Measurements from ENCODE around the gene SPATC1L. TPM values are rescaled to one million over a fixed set of nuclear protein-coding genes. Genes with fewer than 3 reads are reported as not detected.

SPATC1L gene
- total RNA-seq, 1 donor from 2014 or later: 58.7 TPM

- DNase-seq: no peak
- Mint-ChIP-seq H3K4me1 (ENCODE audit: low read depth, unreplicated experiment) (peaks cover 4% of the 10 kb centered on the region), H3K9me3 (ENCODE audit: unreplicated experiment) (peaks cover 7% of the 10 kb centered on the region), H3K27me3 (ENCODE audit: unreplicated experiment) (peaks cover 17% of the 10 kb centered on the region), H3K4me3 (ENCODE audit: unreplicated experiment) (no peak overlapping the region), H3K36me3 (ENCODE audit: unreplicated experiment) (peaks cover 4% of the 10 kb centered on the region), H3K27ac (ENCODE audit: unreplicated experiment) (no peak overlapping the region)
- TF ChIP-seq CTCF (IDR thresholded peaks at IDR 0.05; ENCODE audit: partially characterized antibody, unreplicated experiment): no peak
Observed at GRCh38 chr21:46137908-46138307, 46.4 kb downstream of the SPATC1L start.

- H3K4me3 Mint-ChIP-seq (ENCODE audit: unreplicated experiment): no peak overlapping the region
- H3K4me1 Mint-ChIP-seq (ENCODE audit: low read depth, unreplicated experiment): peaks cover 4% of the 10 kb centered on the region
- peaks cover 4% of the 10 kb centered on the region for H3K36me3 Mint-ChIP-seq (ENCODE audit: unreplicated experiment)
Observed at GRCh38 chr21:46136739-46137349, 47.4 kb downstream of the SPATC1L start.

GRCh38 chr21:46135782-46136395 lies 48.4 kb downstream of the SPATC1L start:
- H3K4me1 Mint-ChIP-seq (ENCODE audit: low read depth, unreplicated experiment): peaks cover 4% of the 10 kb centered on the region
- no peak for DNase-seq
- peaks cover 4% of the 10 kb centered on the region for H3K36me3 Mint-ChIP-seq (ENCODE audit: unreplicated experiment)
- peaks cover 15% of the 10 kb centered on the region for H3K27me3 Mint-ChIP-seq (ENCODE audit: unreplicated experiment)
- peaks cover 7% of the 10 kb centered on the region for H3K9me3 Mint-ChIP-seq (ENCODE audit: unreplicated experiment)
- no peak for TF ChIP-seq CTCF (IDR thresholded peaks at IDR 0.05; ENCODE audit: partially characterized antibody, unreplicated experiment)
- H3K27ac Mint-ChIP-seq (ENCODE audit: unreplicated experiment): no peak overlapping the region
- H3K4me3 Mint-ChIP-seq (ENCODE audit: unreplicated experiment): no peak overlapping the region

More at GRCh38 chr21:46136739-46137349, 47.4 kb downstream of the SPATC1L start:
- H3K27ac Mint-ChIP-seq (ENCODE audit: unreplicated experiment): no peak overlapping the region
- H3K9me3 Mint-ChIP-seq (ENCODE audit: unreplicated experiment): peaks cover 7% of the 10 kb centered on the region
- peaks cover 15% of the 10 kb centered on the region for H3K27me3 Mint-ChIP-seq (ENCODE audit: unreplicated experiment)
- no peak for TF ChIP-seq CTCF (IDR thresholded peaks at IDR 0.05; ENCODE audit: partially characterized antibody, unreplicated experiment)
- no peak for DNase-seq

- no peak for DNase-seq
- Mint-ChIP-seq H3K36me3 (ENCODE audit: unreplicated experiment) (no peaks in the 10 kb centered on the region), H3K4me3 (ENCODE audit: unreplicated experiment) (no peak overlapping the region), H3K27ac (ENCODE audit: unreplicated experiment) (no peak overlapping the region), H3K27me3 (ENCODE audit: unreplicated experiment) (peaks cover 9% of the 10 kb centered on the region), H3K9me3 (ENCODE audit: unreplicated experiment) (peaks cover 5% of the 10 kb centered on the region), H3K4me1 (ENCODE audit: low read depth, unreplicated experiment) (no peaks in the 10 kb centered on the region)
- no peak for TF ChIP-seq CTCF (IDR thresholded peaks at IDR 0.05; ENCODE audit: partially characterized antibody, unreplicated experiment)
Observed at GRCh38 chr21:46131838-46132651, 52.2 kb downstream of the SPATC1L start.

GRCh38 chr21:46131588-46131837 lies 52.7 kb downstream of the SPATC1L start:
- TF ChIP-seq CTCF (IDR thresholded peaks at IDR 0.05; ENCODE audit: partially characterized antibody, unreplicated experiment): no peak
- H3K4me1 Mint-ChIP-seq (ENCODE audit: low read depth, unreplicated experiment): no peaks in the 10 kb centered on the region
- DNase-seq: no peak
- peaks cover 9% of the 10 kb centered on the region for H3K27me3 Mint-ChIP-seq (ENCODE audit: unreplicated experiment)
- no peak overlapping the region for H3K27ac Mint-ChIP-seq (ENCODE audit: unreplicated experiment)
- H3K36me3 Mint-ChIP-seq (ENCODE audit: unreplicated experiment): no peaks in the 10 kb centered on the region
- H3K9me3 Mint-ChIP-seq (ENCODE audit: unreplicated experiment): peaks cover 5% of the 10 kb centered on the region
- H3K4me3 Mint-ChIP-seq (ENCODE audit: unreplicated experiment): no peak overlapping the region

Data from glutamatergic neuron (in vitro differentiated cells).